Right lobe of liver (tissue), 4 donors: ENCODE measurements around the gene MAP4K3.

Experiments used
- POLR2A ChIP-seq: fragments of 450-650 bp; IDR thresholded peaks from one replicate; pipeline ENCODE4 v1.6.1; 2017; ENCODE audit warnings: antibody characterized with exemption, mild to moderate bottlenecking
- TF ChIP-seq, protein P1 (sequence below), 4 donors: fragments of 200-600 bp in 3 of 4; fragments of 450-650 bp in 1 of 4; IDR thresholded peaks; one replicate each; pipeline versions ENCODE4 v1.5.1 to v1.8.0; 2016 to 2022; ENCODE audit warnings: antibody characterized with exemption in 4 of 4, mild to moderate bottlenecking in 2 of 4
- donor health status: DM: no; HTN: no; CAD: no.
- donor health status: DM: no; HTN: no; CAD: no.
- donor health status: DM: no; HTN: yes; CAD: no.

DNA sequence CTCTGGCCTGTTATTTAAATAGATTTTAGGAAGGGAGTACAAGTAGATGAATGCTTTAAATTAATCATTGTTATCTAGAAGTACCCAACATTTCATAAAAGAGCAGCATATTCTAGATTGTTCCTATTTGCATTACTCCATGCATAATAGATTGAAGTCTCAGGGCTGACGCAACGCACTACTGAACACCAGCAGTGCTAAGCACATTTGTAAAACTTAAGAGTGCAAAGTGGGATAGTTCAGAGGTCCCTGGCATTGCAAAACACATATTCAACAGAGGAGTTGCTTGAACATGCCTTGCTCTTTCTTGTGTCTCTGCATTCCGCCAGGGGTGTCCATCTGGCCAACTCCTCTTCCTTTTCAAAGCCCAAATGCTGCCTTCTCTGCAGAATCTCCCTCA is 215.6 kb downstream of the MAP4K3 start:
- no peak for TF ChIP-seq POLR2A
- TF ChIP-seq, protein P1, sequence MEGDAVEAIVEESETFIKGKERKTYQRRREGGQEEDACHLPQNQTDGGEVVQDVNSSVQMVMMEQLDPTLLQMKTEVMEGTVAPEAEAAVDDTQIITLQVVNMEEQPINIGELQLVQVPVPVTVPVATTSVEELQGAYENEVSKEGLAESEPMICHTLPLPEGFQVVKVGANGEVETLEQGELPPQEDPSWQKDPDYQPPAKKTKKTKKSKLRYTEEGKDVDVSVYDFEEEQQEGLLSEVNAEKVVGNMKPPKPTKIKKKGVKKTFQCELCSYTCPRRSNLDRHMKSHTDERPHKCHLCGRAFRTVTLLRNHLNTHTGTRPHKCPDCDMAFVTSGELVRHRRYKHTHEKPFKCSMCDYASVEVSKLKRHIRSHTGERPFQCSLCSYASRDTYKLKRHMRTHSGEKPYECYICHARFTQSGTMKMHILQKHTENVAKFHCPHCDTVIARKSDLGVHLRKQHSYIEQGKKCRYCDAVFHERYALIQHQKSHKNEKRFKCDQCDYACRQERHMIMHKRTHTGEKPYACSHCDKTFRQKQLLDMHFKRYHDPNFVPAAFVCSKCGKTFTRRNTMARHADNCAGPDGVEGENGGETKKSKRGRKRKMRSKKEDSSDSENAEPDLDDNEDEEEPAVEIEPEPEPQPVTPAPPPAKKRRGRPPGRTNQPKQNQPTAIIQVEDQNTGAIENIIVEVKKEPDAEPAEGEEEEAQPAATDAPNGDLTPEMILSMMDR (IDR thresholded peaks at IDR 0.05), result no peak
